Measurements from ENCODE around the gene SH3BP5. TPM values are rescaled to one million over a fixed set of nuclear protein-coding genes. Genes with fewer than 3 reads are reported as not detected.
A peak's percentile ranks its signal among the peaks of the same experiment; 100 is the strongest.

SH3BP5 gene
- total and polyA plus RNA-seq, 2 experiments from 2014 or later, result 15.9 to 16.3 TPM

GRCh38 chr3:15268033-15268631 lies 64.3 kb downstream of the SH3BP5 start:
- Histone ChIP-seq H2AFZ (no peak overlapping the region), H3K4me3 (no peak overlapping the region), H3K36me3 (replicated peaks; ENCODE audit: insufficient read depth, low read depth) (no peaks in the 10 kb centered on the region), H3K27ac (no peak overlapping the region), H3K9me3 (ENCODE audit: low read depth) (no peaks in the 10 kb centered on the region), H3K4me1 (ENCODE audit: insufficient read depth) (peaks cover 3% of the 10 kb centered on the region), H3K27me3 (no peaks in the 10 kb centered on the region), H3K79me2 (peaks cover 7% of the 10 kb centered on the region), H3K9me2 (replicated peaks; ENCODE audit: insufficient read depth) (no peaks in the 10 kb centered on the region), H4K20me1 (ENCODE audit: insufficient read depth, poor library complexity, severe bottlenecking) (no peaks in the 10 kb centered on the region), H3K4me2 (no peak overlapping the region)
- TF ChIP-seq, protein P1, sequence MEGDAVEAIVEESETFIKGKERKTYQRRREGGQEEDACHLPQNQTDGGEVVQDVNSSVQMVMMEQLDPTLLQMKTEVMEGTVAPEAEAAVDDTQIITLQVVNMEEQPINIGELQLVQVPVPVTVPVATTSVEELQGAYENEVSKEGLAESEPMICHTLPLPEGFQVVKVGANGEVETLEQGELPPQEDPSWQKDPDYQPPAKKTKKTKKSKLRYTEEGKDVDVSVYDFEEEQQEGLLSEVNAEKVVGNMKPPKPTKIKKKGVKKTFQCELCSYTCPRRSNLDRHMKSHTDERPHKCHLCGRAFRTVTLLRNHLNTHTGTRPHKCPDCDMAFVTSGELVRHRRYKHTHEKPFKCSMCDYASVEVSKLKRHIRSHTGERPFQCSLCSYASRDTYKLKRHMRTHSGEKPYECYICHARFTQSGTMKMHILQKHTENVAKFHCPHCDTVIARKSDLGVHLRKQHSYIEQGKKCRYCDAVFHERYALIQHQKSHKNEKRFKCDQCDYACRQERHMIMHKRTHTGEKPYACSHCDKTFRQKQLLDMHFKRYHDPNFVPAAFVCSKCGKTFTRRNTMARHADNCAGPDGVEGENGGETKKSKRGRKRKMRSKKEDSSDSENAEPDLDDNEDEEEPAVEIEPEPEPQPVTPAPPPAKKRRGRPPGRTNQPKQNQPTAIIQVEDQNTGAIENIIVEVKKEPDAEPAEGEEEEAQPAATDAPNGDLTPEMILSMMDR (IDR thresholded peaks at IDR 0.05; ENCODE audit: poor library complexity), result peak; percentile 98
- TF ChIP-seq EZH2 (IDR thresholded peaks at IDR 0.05; ENCODE audit: borderline replicate concordance), result no peak
- DNase-seq (ENCODE audit: low spot score), result peak; percentile 93
- WGBS (ENCODE audit: low lambda C conversion rate, missing lambda C conversion rate), result 34% methylated on average over 15 of the region's 15 CpGs

DNA sequence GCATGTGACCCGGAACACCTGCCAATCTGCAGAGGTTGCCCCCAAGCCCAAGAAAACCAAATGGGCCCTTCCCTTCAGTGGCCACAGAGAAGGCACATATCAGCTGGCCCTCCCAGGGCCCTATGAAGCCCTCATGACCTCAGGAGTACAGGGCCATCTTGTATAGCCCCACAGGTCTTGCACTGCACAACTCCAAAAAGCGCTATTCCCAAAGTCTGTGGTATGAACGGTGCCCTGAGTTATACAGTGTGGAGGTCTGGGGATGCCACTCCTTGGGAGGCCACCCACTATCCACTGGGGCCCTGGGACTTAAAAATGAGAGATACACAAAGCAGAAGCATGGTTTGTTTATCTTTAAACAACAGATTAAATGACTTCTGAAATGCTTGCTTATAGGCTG lies 64.9 kb downstream of the SH3BP5 start:
- Histone ChIP-seq H3K27me3 (no peaks in the 10 kb centered on the region), H4K20me1 (ENCODE audit: insufficient read depth, poor library complexity, severe bottlenecking) (no peaks in the 10 kb centered on the region), H3K4me1 (ENCODE audit: insufficient read depth) (peaks cover 3% of the 10 kb centered on the region), H3K36me3 (replicated peaks; ENCODE audit: insufficient read depth, low read depth) (no peaks in the 10 kb centered on the region), H3K4me3 (no peak overlapping the region), H3K9me2 (replicated peaks; ENCODE audit: insufficient read depth) (no peaks in the 10 kb centered on the region), H3K79me2 (peaks cover 7% of the 10 kb centered on the region), H2AFZ (no peak overlapping the region), H3K27ac (no peak overlapping the region), H3K9me3 (ENCODE audit: low read depth) (no peaks in the 10 kb centered on the region), H3K4me2 (no peak overlapping the region)
- WGBS (ENCODE audit: low lambda C conversion rate, missing lambda C conversion rate), result 93% methylated on average over 3 of the region's 3 CpGs
- DNase-seq (ENCODE audit: low spot score), result no peak
- TF ChIP-seq, protein P1 (IDR thresholded peaks at IDR 0.05; ENCODE audit: poor library complexity), result no peak
- TF ChIP-seq EZH2 (IDR thresholded peaks at IDR 0.05; ENCODE audit: borderline replicate concordance) (no peak), EZH2phosphoT487 (IDR thresholded peaks at IDR 0.05; ENCODE audit: low read depth, severe bottlenecking, unreplicated experiment) (no peak)

DNA sequence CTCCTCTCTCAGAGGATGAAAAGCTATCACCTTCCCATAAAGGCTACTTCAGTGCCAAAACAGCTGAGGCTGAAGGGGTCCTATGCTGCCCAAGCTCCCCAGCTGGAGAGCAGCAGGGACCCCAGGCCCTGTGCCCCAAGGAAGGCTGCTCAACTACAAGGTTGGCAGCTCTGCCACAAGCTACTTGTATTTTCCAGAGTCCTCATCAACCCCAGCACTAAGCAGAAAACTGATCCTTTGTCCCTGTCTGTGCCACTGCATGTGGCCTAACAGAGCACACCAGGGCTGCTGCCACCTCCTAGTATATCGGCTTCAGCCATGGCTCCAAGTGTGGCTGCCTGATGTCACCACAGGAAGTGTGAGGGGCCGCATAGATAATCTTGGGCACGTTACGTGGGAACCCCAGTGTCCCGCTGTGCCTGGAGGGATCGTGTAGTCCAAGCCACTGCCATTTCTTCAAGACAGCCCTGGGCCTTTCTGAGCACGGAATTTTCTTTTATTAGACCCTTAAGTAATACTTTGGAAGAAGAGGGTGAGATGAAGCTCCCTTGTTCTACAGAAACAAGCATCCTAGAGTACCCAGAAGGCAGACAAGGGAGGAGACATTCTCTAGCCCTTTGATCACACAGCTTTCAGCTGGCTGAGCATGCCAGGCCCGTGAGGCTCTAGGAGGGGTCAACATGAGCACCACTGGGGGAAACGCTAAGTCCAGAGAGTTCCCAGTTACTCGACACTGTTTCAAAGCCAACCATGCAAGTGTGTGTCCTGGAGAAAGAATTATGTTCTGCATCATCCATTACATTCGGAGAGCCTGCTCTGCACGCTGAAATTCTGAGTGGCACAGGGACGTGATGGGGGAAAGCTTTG lies 65.6 kb downstream of the SH3BP5 start:
- H3K4me2 ChIP-seq, result no peak overlapping the region
- H3K9me3 ChIP-seq (ENCODE audit: low read depth), result no peaks in the 10 kb centered on the region
- no peaks in the 10 kb centered on the region for H3K36me3 ChIP-seq (replicated peaks; ENCODE audit: insufficient read depth, low read depth)
- no peaks in the 10 kb centered on the region for H3K27me3 ChIP-seq
- peaks cover 7% of the 10 kb centered on the region for H3K79me2 ChIP-seq
- H3K4me3 ChIP-seq, result no peak overlapping the region
- H3K27ac ChIP-seq, result no peak overlapping the region
- H2AFZ ChIP-seq, result no peak overlapping the region
- peaks cover 3% of the 10 kb centered on the region for H3K4me1 ChIP-seq (ENCODE audit: insufficient read depth)
- 89% methylated on average over 13 of the region's 13 CpGs for WGBS (ENCODE audit: low lambda C conversion rate, missing lambda C conversion rate)
- H4K20me1 ChIP-seq (ENCODE audit: insufficient read depth, poor library complexity, severe bottlenecking), result no peaks in the 10 kb centered on the region
- H3K9me2 ChIP-seq (replicated peaks; ENCODE audit: insufficient read depth), result no peaks in the 10 kb centered on the region
- no peak for DNase-seq (ENCODE audit: low spot score)
- TF ChIP-seq EZH2phosphoT487 (IDR thresholded peaks at IDR 0.05; ENCODE audit: low read depth, severe bottlenecking, unreplicated experiment) (no peak), EZH2 (IDR thresholded peaks at IDR 0.05; ENCODE audit: borderline replicate concordance) (no peak)
- TF ChIP-seq, protein P1 (IDR thresholded peaks at IDR 0.05; ENCODE audit: poor library complexity), result no peak

Measured in hepatocyte (in vitro differentiated cells).